Karpas-422 (cell line): ENCODE measurements around the gene BYSL. TPM values are rescaled to one million over a fixed set of nuclear protein-coding genes. Genes with fewer than 3 reads are reported as not detected.

Experiments
- DNase-seq: peaks from one replicate; pipeline ENCODE4 v3.0.0-alpha.2; 2015
- H2AFZ ChIP-seq: fragments of 200-600 bp; sonication (generic); 2 replicates; pipeline ENCODE4 v1.6.1; 2014; ENCODE audit warnings: antibody characterized with exemption, low read length, mixed read lengths
- H3K27ac ChIP-seq: fragments of 200-600 bp; sonication (generic); 2 replicates; pipeline ENCODE4 v1.5.1; 2014; ENCODE audit warnings: mild to moderate bottlenecking, low read length, moderate library complexity
- H3K27me3 ChIP-seq: fragments of 200-600 bp; sonication (generic); 2 replicates; pipeline ENCODE4 v1.6.1; 2014; ENCODE audit warnings: low read length, mixed read lengths
- H3K36me3 ChIP-seq: fragments of 200-600 bp; sonication (generic); 2 replicates; pipeline ENCODE4 v1.6.1; 2014; ENCODE audit warnings: low read length, mixed read lengths; ENCODE audit not compliant: insufficient read depth
- H3K4me1 ChIP-seq: fragments of 200-600 bp; sonication (generic); 2 replicates; pipeline ENCODE4 v1.6.1; 2014; ENCODE audit warnings: mild to moderate bottlenecking, low read length, mixed read lengths
- H3K4me2 ChIP-seq: fragments of 200-600 bp; sonication (generic); 2 replicates; pipeline ENCODE4 v1.6.1; 2014; ENCODE audit warnings: low read length, low read depth, mild to moderate bottlenecking; ENCODE audit not compliant: poor library complexity, severe bottlenecking
- H3K4me3 ChIP-seq: fragments of 200-600 bp; sonication (generic); 2 replicates; pipeline ENCODE4 v1.5.1; 2014; ENCODE audit warnings: mild to moderate bottlenecking, antibody characterized with exemption, low read length, mixed read lengths
- H3K79me2 ChIP-seq: fragments of 200-600 bp; sonication (generic); 2 replicates; pipeline ENCODE4 v1.6.1; 2014; ENCODE audit warnings: mild to moderate bottlenecking, low read length, mixed read lengths
- H3K9ac ChIP-seq: fragments of 200-600 bp; sonication (generic); 2 replicates; pipeline ENCODE4 v1.6.0; 2014; ENCODE audit warnings: low read length
- H3K9me2 ChIP-seq: fragments of 200-600 bp; sonication (generic), shearing (Covaris generic); replicated peaks from 2 replicates; pipeline ENCODE4 v1.6.0; 2014; ENCODE audit warnings: mild to moderate bottlenecking, low read length, moderate library complexity; ENCODE audit not compliant: insufficient read depth
- H3K9me3 ChIP-seq: fragments of 300-700, 200-600 bp; sonication (generic); 2 replicates; pipeline ENCODE4 v1.6.1; 2014; ENCODE audit warnings: low read length, mixed read lengths
- H4K20me1 ChIP-seq: fragments of 200-600 bp; sonication (generic); 2 replicates; pipeline ENCODE4 v1.6.1; 2014; ENCODE audit warnings: mild to moderate bottlenecking, antibody characterized with exemption, low read length, low read depth; ENCODE audit not compliant: insufficient read depth
- total RNA-seq: library from RNA; depleted of rRNA; stranded (reverse); fragments of >200 nt; shearing (Covaris generic); gene quantifications from 2 replicates; pipeline ENCODE4 v1.2.3, GENCODE V29; 2014; ENCODE audit warnings: low replicate concordance

The BYSL gene
- total RNA-seq, 1 experiment from 2014 or later: 17.9 TPM

DNA sequence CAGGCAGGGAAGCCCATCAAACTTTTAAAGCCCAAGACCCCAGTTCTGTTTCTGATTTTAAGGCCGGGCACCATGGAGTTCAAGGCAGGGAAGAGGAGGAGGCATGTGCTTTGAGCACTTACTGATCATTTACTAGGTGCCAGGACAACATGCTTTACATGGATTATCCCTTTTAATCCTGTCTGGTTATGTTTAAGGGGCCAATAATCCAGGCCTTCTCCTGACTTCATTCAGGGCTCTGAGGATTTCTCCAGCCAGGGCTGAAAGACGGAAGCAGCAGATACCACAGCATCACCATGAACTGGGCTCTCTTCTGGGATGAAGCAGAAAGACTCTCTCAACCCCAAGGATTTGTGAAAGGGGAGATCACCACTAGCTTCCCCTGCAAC lies 16.2 kb downstream of the BYSL start:
- Histone ChIP-seq H3K36me3 (peaks cover 22% of the 10 kb centered on the region), H4K20me1 (peaks cover 24% of the 10 kb centered on the region), H3K4me1 (peaks cover 88% of the 10 kb centered on the region), H3K27me3 (no peaks in the 10 kb centered on the region), H3K9me2 (no peaks in the 10 kb centered on the region), H3K27ac (peak overlapping the region; percentile 98), H3K4me2 (peak overlapping the region; percentile 89), H3K79me2 (peaks cover 47% of the 10 kb centered on the region), H3K9ac (peak overlapping the region; percentile 95), H3K4me3 (no peak overlapping the region), H3K9me3 (no peaks in the 10 kb centered on the region), H2AFZ (no peak overlapping the region)
- peak; percentile 44 for DNase-seq

DNA sequence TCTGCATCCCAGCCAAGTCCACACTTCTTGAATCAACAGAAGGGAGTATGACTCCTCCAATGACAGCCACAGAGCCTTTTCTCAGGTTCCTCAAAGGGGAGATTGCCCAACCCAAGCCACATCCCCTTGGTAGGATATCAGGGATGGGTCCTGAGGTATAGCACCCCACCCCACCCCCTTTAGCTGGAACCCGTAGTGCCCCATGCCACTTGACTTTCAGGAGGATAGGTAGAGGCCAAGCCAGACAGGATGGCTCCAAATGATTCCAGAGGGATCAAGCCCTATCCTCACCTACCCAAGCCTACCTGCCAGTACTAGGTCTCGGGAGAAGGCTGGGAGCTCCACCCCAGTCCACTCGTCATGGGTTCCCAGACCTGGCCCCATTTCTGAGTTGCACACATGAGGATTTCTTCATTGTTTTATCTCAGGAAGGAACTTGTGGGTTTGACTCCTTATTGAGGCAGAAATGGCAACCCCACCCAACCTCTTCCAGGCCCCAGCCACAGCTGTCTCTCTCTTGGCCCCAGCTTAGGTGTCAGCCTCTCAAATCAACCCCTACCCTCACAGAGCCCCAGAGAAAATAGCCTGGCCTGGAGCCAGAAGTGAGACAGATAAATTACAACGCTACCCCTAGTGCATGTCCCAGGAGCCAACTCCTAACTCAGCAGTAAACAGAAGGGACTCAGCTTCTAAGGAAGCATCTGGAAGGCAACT lies 16.7 kb downstream of the BYSL start:
- Histone ChIP-seq H3K4me1 (peaks cover 85% of the 10 kb centered on the region), H3K4me3 (peak overlapping the region; percentile 97; the same call in 1 of the 2 replicates), H3K4me2 (peak overlapping the region; percentile 89), H3K79me2 (peaks cover 47% of the 10 kb centered on the region), H2AFZ (no peak overlapping the region), H3K9me2 (no peaks in the 10 kb centered on the region), H3K9ac (peak overlapping the region; percentile 95; the same call in 1 of the 2 replicates), H3K9me3 (no peaks in the 10 kb centered on the region), H3K36me3 (peaks cover 17% of the 10 kb centered on the region), H3K27me3 (no peaks in the 10 kb centered on the region), H3K27ac (peak overlapping the region; percentile 98), H4K20me1 (peaks cover 24% of the 10 kb centered on the region)
- peak; percentile 60 for DNase-seq

DNA sequence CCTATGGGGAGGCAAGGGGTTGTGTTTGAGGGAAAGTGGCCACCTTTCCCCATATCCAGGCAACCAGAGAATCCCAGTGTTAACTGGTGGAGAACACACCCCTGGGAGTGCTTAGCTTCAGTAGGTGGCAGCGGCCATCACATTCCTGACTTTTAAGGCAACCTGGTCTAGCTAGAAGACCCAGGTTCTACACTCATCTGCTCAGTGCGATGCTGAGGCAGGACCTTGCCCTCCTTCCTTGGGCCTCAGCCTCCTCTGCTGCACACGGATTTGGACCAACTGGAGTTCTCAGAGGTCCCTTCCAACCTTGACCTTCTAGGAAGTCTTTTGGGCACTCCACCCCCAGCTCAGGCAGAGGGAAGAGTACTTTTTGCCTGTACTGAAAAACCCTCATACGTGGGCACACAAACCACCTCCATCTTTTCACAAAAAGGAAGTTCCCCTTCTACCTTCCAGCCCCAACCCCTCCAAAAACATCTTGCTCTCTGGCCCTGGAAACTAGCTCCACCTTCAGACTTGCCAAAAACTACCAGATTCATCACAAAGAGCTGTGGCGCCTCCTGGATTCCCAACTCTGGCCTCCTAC lies 17.4 kb downstream of the BYSL start:
- Histone ChIP-seq H3K4me1 (peaks cover 78% of the 10 kb centered on the region), H3K4me3 (peak overlapping the region; percentile 97; the same call in 1 of the 2 replicates), H3K9ac (peak overlapping the region; percentile 95), H3K9me2 (no peaks in the 10 kb centered on the region), H3K4me2 (peak overlapping the region; percentile 89), H3K27ac (peak overlapping the region; percentile 98), H2AFZ (no peak overlapping the region), H3K36me3 (peaks cover 16% of the 10 kb centered on the region; the same call in 1 of the 2 replicates), H4K20me1 (peaks cover 24% of the 10 kb centered on the region), H3K79me2 (peaks cover 47% of the 10 kb centered on the region), H3K9me3 (no peaks in the 10 kb centered on the region), H3K27me3 (no peaks in the 10 kb centered on the region)
- peak; percentile 55 for DNase-seq

DNA sequence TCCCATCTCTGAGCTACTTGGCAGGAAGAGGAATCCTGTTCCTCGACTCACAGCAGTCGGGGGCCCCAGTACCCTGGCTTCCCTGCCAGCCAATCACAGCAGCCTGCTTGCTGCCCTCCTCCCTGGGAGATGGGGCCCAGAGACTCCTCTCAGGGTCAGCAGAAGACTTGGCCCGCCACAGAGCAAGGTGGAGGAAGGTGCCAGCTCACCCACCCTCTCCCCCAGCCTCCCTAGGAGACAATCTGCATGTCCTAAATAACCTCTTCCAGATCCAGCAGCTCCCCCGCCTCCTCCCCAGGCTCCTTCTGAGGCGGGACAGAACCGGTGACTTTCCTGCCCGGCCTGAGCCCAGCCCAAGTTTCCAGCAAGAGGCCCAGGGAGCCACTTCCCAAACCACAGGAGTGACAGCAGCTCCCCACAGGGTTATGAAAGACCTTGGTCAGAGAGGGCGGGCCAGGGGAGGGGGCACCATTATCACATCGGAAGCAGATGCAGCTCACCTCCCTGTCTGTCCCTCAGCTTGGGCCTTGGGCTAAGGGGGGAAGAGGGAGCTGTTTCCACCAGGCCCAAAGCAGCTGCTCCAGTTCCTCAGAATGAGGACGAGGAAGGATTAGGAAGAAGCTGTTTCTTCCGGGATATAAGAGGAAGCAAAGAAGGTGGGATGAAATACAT lies 18.0 kb downstream of the BYSL start:
- H3K27me3 ChIP-seq: no peaks in the 10 kb centered on the region
- H3K9ac ChIP-seq: peak overlapping the region; percentile 95
- no peaks in the 10 kb centered on the region for H3K9me3 ChIP-seq
- peaks cover 72% of the 10 kb centered on the region for H3K4me1 ChIP-seq
- peak; percentile 45 for DNase-seq
- peaks cover 24% of the 10 kb centered on the region for H4K20me1 ChIP-seq
- peak overlapping the region; percentile 97 for H3K4me3 ChIP-seq
- H3K27ac ChIP-seq: peak overlapping the region; percentile 98
- H3K79me2 ChIP-seq: peaks cover 47% of the 10 kb centered on the region
- no peak overlapping the region for H2AFZ ChIP-seq
- H3K9me2 ChIP-seq: no peaks in the 10 kb centered on the region
- H3K4me2 ChIP-seq: peak overlapping the region; percentile 89
- H3K36me3 ChIP-seq: peaks cover 16% of the 10 kb centered on the region; the same call in 1 of the 2 replicates

DNA sequence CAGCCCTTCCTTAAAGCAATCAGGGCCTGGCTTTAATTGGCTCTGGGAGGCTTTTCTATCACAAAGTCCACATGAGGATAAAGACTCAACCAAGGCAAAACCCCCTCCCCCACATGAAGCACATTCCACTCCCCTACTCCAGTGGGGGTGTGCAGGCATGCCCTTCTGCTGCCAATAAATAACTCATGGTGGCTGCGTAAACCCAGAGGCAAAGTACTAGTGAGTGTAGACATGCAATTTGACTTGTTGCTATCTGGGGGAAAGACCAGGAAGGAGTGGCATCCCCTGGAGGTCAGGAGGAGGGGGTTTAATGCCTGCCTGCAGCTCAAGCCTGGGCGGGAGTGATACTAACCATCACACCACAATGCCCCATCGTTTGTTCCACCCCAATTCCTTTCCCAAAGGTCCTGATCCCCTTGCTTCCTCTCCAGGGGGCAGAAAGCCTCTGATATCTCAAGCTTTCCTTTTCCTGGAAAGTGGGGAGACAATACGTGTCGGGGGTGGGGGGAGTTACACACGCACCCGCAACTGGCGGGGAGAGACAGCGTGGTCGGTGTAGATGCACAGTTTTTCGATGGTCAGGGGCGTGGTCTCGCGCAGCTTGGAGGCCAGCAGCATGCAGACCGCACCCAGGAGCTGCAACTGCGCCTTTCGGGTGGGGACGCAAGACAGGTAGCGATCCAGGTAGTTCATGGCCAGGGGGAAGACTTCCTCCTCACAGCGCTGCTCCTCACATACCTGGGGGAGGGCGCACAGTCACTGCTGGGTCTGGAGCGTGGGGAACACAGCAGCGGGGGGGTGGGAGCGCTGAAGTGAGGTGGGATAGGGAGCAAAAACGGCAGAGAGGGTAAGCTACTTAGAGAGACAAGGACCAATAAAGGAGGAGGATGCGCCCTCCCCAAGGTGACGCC lies 18.8 kb downstream of the BYSL start:
- Histone ChIP-seq H3K79me2 (peaks cover 47% of the 10 kb centered on the region), H3K27me3 (no peaks in the 10 kb centered on the region), H3K4me1 (peaks cover 64% of the 10 kb centered on the region), H3K27ac (peak overlapping the region; percentile 98), H3K9ac (peak overlapping the region; percentile 95), H3K36me3 (peaks cover 13% of the 10 kb centered on the region; the same call in 1 of the 2 replicates), H2AFZ (no peak overlapping the region), H3K9me3 (no peaks in the 10 kb centered on the region), H4K20me1 (peaks cover 20% of the 10 kb centered on the region; the same call in 1 of the 2 replicates), H3K4me2 (peak overlapping the region; percentile 89), H3K4me3 (peak overlapping the region; percentile 97), H3K9me2 (no peaks in the 10 kb centered on the region)
- peak; percentile 57 for DNase-seq

DNA sequence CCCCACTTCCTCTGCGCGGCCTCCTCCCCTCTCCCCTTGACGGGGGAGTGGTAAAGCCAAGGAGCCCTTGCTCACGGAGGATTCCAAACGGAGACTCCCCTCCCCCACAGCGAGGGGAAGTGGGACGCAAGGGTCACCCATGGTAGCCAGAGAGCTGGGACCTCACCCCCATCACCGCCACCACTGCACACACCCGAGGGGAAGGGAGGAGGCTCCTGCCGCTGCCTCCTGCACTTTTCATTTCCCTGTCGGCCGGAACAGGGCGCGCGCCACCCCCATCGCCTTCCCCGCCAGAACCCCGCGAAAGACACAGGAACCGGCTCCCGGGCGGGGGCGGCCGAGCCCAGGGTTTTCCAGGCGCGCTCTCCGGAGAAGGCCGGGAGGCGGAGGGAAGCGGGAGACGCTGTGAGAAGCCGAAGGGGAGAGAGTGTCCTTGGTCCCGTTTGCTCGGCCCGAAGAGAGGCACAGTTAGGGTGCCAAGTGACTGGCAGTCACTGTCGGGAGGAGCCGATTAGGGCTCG lies 19.5 kb downstream of the BYSL start:
- no peaks in the 10 kb centered on the region for H3K27me3 ChIP-seq
- H3K36me3 ChIP-seq: peaks cover 8% of the 10 kb centered on the region; the same call in 1 of the 2 replicates
- no peaks in the 10 kb centered on the region for H3K9me2 ChIP-seq
- peak; percentile 78 for DNase-seq
- peaks cover 57% of the 10 kb centered on the region for H3K4me1 ChIP-seq
- peak overlapping the region; percentile 95 for H3K9ac ChIP-seq
- peaks cover 47% of the 10 kb centered on the region for H3K79me2 ChIP-seq
- H4K20me1 ChIP-seq: 0 out of 2 replicates have a peak, but pooled peaks cover 14% of the 10 kb centered on the region
- peak overlapping the region; percentile 97 for H3K4me3 ChIP-seq
- H2AFZ ChIP-seq: no peak overlapping the region
- H3K4me2 ChIP-seq: peak overlapping the region; percentile 89
- peak overlapping the region; percentile 98 for H3K27ac ChIP-seq
- no peaks in the 10 kb centered on the region for H3K9me3 ChIP-seq

DNA sequence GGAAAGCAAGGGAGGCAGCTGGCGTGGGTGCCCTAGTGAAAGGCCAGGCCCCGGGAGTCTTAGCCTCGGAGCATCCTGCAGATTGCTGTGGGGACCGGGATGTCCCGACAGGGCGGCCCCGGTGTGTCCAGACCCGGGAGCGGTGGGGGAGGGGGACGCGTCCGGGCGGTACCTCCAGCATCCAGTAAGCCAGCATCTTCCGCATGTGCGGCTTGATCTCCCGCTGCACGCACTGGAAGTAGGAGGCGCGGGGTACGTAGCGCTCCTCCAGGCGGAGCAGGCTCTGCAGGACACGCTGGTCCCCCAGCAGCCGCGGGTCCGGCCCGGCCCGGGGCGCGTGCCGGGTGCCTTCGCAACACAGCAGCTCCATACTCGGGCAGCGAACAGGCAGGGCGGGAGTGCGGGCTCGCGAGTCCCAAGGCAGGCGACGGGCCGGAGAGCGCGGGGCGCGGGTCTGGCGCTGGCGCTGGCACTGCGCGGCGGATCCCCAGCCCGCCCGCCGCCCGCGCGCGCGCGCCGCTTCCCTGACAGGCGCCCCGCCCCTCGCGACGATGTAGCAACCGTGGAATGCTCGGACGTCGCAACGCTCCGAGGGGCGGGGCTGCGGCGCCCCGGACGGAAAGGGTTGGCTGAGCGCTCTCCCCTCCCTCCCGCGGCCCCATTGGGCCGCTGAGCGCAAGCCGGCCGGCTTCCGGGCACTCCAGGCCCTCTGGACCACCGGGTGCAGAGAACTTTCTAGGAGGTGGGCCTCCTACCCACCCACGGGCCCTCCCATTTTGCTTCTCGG lies 20.2 kb downstream of the BYSL start, which contains the start of gene CCND3:
Gene CCND3, minus strand, starts transcription at position 529 of the 787 bp plus-strand sequence. Its CDS starts 159 bp downstream, at position 370.
- H3K9ac ChIP-seq: peak within 1 kb of the TSS; percentile 95
- 0 out of 2 replicates have a peak, but pooled peaks cover 11% of the 10 kb centered on the region for H4K20me1 ChIP-seq
- H3K27ac ChIP-seq: peak within 1 kb of the TSS; percentile 98
- peak within 1 kb of the TSS; percentile 97 for H3K4me3 ChIP-seq
- H3K4me1 ChIP-seq: peaks cover 50% of the 10 kb centered on the region
- H2AFZ ChIP-seq: peak within 1 kb of the TSS; percentile 57
- no peaks in the 10 kb centered on the region for H3K9me3 ChIP-seq
- no peaks in the 10 kb centered on the region for H3K27me3 ChIP-seq
- peaks cover 7% of the 10 kb centered on the region; the same call in 1 of the 2 replicates for H3K36me3 ChIP-seq
- H3K4me2 ChIP-seq: peak within 1 kb of the TSS; percentile 89
- DNase-seq: peak; percentile 98
- peaks cover 46% of the 10 kb centered on the region for H3K79me2 ChIP-seq
- H3K9me2 ChIP-seq: no peaks in the 10 kb centered on the region
